T follicular helper cell (primary cell): Measurements from ENCODE around the gene HOXA5.

Source experiments
- DNase-seq: peaks from one replicate; pipeline ENCODE4 v3.0.0-alpha.2; 2020; ENCODE audit warnings: low read depth
- total RNA-seq, 2 experiments: gene quantifications; one replicate each; lab custom pipeline; 2026; lab: John Stamatoyannopoulos, UW

The HOXA5 gene
- 0 reads per million in 2 experiments for total RNA-seq

DNA sequence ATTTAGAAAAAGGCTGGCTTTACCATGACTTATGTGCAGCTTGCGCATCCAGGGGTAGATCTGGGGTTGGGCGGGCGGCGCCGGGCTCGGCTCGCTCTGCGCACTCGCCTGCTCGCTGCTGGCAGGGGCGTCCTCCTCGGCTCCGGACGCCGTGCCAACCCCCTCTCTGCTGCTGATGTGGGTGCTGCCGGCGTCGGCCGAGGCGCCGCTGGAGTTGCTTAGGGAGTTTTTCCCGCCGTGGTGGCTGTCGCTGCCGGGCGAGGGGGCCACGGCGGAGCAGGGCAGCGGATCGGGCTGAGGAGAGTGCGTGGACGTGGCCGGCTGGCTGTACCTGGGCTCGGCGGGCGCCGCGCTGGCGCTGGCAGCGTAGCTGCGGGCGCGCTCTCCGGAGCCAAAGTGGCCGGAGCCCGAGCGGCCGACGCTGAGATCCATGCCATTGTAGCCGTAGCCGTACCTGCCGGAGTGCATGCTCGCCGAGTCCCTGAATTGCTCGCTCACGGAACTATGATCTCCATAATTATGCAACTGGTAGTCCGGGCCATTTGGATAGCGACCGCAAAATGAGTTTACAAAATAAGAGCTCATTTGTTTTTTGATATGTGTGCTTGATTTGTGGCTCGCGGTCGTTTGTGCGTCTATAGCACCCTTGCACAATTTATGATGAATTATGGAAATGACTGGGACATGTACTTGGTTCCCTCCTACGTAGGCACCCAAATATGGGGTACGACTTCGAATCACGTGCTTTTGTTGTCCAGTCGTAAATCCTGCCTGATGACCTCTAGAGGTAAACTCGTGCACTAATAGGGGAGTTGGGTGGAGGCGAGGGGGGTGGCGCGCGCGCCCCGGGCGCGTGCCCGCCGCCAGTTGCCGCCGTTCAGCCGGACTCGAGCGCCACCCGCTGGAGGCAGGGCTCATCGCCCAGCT is at the start of gene HOXA5:
TSS of gene HOXA5 (minus strand) at position 659 of the 927 bp plus-strand sequence. CDS start at position 585, 74 bp downstream.
- DNase-seq = no peak

DNA sequence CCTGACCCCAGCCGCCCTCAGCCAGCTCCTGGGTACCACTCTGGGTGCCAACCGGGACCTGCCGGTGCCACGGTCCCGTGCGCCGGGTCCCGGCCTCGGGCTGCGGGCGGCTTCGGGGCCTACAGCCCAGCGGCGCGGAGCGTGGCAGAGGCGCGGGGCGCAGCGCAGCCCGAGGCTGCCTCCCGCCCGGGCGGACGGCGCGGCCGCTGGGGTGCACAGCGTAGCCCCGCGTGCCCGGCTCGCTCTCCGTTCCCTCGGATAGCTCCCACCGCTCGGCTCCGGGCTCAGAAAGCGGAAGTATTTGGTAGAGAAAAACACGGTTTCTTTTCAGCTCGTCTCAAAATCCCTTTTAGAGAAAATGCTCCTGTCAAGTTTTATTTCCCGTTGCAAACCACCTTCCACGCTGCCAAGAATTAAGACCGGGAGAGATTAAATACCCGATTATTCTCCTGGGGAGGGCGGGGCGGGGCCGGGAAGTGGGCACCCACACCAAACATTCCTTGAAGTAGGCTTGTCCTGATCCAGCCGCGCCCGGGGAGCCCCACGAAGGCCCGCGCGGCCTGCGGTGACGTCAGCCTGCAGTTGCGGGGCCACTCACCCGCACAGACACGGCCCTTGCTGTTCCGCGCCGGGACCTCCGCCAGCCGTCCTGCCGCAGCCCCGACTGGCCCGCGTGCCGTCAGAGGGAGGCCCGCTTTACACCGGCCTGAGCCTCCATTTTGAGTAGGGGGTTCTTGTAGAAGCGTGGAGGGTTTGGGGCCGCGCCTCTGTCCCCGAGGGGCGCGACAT is 49.3 kb upstream of the HOXA5 start:
- DNase-seq = no peak

DNA sequence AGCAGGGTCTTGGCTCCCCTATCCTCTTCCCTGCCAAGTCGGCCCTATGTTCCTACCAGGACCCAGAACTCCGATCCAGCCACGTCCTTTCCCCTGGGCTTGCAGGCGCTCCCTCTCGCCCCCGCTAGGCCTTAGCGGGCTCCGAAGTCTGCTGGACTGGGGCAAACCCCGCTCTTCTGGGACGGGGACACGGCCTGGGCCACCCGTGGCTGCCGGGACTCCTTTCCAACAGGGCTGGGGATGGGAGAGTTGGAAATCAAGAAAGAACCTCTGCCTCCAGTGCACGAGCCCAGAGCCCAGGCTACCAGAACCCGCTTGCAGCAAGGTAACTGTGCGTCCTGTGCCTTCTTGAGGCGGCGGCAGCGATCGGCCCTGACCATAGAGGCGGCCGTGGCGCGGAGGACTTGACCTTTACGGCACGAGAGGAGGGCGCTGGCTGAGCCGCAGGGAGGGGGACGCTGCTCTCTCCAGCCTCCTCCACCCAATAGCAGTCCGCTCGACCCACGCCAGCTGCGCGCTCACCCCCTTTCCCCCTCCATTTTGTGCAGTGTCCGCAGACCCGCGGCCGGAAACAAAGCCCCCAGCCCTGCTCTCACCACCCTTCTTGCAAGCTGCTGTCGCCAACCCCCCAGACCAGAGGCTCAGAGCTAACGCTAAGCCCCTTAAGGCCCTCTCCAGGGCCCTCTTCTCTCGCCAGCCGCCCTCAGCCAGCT is 48.5 kb upstream of the HOXA5 start:
- no peak for DNase-seq

DNA sequence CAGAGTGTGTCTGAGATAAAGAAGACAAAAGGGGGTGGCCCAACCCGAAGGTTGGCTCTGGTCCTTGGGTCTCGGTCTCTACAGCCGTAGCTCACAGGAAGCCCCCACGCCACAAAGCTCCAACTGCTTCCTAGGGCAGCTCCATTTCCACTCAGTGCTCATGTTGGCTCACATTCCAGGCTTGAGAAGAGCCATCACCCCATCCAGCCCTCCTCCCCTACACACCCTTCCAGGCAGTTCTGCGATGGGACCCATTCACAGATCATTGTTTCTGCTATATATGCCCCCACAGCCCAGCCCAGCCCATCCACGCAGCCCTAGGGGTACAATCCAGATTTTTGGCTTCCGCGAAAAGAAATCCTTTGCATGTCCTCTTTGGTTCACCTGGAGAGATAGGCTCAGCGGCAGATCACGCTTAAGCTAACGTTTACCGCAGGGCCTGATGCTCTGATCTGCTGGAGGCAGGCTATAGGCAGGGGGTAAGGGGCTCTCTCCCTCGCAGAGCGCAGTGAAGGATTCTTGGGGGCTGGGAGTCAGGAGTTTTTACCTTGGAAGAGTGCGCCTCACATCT is 47.8 kb upstream of the HOXA5 start:
- no peak for DNase-seq

DNA sequence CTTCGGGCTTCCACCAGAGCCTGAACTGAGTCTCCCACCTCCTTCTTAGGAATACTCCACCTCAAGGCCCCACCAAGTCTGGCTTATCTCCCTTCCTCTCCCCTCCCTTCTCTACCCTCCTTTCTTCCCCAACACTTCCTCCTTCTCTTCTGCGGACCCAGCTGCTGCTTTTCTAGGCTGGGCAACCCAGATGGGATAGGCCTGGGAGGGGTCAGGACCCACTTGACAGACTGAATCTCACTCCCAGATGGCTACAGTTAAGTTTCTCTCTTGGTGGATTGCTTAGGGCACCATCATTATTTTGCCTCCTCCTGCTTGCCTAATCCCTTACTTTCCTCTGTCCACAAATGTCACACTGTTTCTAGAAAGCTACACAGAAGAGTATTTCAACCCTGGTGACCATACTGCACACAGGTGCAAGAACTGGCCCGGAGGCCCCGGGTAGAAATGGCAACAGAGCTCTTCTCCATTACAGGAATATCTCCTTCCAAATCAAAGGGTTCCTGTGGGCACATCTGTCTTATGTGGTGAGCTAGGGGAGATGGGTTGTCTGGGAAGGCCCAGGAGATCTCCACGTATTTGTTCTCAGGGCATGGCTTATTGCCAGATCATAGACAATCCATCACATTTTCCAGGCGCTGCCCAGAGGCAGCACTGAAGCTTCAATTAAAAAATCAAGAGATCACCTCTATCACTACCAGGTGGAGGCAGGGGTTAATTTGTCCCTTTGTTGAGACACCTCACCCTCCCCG is 46.7 kb upstream of the HOXA5 start:
- DNase-seq = no peak

DNA sequence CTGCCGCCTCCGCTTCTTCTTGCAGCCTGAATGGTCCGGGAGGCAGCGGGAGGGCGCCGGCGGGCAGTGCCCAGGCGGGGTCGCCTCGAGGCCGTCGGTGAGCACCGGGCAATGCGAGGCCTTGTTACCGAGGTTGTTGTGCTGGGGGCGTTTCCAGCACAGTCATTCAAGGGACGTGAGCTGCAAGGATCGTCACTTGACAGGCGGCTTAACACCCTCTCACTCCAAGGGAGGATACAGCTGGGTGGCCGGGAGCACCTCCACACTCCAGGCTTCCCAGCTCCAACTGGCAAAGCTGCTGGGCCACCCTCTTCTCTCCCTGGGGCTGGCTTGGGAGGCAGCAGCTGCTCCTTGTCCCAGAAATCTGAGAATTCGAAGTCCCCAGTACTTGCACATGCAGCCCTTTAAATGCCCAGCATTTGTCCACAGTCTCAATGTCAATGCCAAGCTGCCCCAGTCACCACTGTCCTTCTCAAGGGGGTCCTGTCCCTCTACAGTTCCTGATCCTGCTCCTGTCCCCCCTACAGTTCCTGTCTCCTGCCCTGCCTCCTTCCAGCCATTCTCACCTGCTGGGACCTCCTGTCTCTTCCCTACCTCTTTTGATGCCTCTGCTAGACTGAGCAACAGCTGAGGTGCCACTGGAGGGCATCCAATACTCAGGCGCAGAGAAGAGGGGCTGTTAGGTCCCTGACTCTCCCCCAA is 46.0 kb upstream of the HOXA5 start:
- no peak for DNase-seq

DNA sequence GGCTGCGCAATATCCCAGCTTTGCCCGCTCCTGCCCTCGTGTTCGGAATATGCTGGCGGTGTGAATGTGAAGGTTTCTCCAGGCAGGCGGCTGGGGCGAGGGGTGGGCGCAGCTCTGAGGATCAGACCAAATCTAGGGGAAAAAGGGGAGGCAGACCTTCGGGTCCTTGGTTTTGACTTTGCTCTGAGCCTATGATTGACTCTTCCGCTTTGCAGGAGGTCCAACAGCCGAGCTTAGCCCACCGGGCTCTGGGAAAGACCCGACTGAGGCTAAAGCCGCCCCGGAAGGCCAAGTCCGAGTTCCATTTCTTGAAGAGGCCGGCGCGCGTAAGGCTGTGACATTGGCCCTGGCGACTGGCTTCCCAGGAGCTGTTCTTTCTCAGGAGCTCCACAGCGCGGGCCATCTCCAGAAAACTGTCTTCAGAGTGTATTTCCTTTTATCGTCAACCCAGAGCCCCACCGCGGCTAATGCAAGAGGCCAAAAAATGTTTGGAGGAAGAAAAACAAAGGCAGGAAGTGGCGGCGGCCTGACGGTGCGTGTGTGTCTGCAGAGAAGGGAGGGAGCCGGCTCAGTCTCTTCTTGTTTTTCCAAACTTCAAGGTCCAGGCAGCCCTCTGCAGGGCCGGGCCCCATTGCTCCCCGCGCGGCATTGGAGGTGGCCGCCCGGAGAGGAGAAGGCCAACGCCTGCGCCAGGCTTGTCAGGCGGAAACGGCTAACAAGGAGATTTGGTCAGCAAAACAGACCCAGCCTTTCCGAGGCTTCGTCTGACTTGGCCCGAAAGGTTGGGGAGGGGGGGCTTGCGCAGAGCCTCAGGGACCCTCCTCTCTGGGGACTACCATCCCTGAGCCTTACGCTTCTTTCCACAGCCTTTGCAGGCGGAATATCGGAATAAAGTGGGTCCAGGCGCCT is 45.2 kb upstream of the HOXA5 start:
- no peak for DNase-seq

DNA sequence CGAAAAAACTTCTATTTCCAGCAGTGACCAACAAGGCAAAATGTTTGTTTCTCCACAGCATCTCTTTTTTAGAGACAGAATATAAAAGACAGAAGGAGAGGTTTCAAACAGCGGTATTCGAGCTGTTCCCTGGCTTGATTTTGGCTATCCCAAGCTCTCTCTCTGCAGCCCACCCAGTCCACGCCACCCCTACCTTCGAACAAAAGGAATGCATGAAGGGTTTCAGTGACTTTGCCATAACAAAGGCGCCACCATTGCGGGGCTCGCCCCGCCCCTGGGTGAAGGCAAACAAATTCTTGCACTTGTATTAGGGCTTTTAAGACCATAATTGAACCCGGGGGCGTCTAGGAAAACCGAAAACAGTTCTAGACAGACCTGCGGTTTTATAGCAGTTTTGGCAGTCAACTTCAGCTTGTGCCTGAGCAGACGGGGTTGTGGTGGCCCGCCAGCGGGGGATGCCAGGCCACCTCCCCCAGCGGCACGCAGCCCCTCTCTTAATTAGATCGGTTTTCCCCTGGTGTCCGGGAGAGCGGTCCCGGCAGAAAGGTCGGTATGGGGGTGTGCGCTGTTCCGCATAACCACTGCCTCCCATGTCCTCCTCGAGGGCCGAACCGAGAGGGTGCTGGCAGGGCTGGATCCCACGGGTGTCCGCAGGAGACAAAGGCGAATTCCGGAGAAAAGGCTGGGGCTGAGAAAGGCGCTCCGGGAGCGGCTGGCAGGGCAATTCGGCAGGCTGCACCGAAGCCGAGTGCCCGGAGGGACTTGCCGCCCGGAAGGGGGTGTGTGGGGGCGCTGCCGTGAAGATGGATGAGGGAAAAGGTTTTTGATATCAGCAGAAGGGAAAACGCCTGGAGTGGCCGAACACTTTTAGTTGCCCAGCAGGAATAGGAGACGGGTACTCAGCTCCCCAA is 44.2 kb upstream of the HOXA5 start:
- DNase-seq = no peak

DNA sequence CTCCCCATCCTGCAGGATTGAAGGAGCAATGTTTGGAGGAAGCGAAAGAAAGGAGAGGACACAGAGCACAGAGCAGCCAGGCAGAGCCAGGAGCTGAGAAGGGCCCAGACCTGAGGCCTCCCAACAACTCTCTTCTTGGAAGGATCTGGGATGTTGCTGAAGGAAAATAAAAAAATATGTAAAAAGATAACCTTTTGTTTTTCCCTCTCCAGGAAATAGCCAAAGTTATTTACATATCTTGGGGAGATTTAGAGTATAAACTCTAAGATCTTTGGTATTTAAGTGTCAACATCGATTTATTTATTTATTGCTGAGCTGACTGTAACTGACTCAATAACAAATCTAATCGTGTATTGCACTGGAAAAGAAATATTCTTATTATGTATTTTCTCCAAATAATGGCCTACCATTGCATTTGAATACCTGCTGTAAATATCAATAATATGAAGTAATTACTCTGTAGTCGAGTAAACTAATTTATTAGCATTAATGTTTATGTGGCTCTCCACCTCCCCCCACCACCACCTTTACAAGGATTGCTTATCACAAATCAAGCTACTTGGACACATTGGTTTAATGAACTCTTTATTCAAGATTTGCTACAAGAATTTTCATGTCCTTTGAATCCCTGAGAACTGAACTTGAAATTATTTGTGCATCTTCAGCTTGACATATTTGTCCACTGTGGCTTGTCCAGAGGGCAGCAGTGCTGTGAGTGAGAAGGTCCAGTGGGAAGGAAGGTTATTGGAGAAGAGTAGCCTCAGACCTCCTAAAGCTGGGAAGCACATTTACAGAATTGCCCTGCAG is 43.4 kb upstream of the HOXA5 start:
- no peak for DNase-seq

DNA sequence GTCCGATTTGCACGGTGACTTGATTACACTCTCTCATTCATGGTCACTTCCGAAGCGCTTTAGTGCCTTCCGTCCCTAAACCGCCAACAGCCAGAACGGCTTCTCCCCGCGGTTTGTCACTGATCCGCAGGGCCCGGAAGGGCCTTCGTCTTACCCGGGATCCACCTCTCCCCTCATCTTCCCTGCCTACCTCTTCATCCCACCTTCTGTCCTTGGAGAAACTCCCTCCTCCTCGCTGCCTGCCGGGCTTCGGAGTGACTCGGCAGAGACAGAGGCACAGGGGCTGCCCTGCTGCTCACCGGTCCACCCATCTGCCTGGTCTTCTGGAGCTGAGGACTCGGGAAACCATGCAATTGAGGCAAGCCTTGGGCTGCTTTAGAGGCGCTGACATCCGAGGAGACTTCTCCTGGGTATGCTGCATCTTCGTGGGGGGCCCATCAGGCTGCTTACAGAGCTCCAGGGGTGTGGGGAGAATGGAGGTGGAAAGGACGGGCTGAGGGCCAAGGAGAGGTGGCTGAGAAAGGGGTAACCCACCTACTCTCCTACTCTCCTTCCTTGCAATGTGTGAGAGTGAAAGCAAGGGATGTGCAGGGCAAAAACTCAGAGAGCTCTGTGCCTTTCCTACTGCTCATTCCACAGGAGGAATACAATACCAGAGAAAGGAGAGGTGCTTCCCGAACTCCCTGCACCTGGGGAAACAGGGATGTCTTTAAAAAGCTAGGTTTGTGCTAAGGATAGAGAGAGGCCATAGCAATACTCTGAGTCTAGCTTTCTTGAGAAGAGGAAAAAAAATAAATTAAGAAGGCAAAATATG is 42.6 kb upstream of the HOXA5 start:
- DNase-seq = no peak

DNA sequence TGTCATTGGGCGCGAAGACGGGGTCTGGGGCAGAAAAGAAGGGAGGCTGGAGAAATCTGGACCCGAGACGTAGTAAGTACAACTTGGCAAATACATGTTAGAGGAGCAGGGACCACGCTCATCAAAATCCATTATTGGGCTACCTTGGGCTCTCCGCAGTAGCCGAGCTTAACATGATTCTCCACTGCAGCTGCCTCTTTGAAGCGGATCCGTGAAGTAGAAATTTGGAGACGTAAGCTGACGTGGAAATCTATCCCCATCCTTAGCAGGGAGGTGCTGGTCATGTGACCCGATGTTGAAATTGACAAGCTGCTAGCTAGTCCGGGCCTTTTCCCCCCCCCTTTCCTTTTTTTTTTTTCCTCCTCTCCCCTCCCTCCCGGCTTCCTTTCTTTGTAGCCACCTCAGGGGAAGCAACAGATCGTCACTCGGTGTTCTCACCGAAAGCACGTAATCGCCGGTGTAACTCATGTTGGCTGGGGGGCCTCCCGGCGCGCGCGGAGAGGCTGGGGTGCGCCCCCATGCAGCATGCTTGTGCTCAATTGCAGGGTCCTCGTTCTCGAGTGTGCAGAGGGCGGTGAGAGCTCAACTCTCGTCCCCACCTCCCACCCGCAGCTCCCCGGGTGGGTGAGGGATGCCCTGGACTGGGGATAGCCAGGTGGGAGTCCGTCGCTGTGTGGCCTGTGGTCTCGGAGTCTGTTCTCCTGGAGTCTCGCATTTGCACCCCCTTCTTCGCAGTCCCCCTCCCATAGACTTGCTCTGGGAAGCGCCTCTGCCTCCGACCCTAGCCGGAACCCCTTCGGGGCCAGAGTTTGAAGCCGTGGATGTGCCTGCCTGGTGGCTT is 41.8 kb upstream of the HOXA5 start, which contains the start of gene HOXA11:
TSS of gene HOXA11 (minus strand) at position 220 of the 841 bp plus-strand sequence. CDS start at position 132, 88 bp downstream.
- DNase-seq = no peak

DNA sequence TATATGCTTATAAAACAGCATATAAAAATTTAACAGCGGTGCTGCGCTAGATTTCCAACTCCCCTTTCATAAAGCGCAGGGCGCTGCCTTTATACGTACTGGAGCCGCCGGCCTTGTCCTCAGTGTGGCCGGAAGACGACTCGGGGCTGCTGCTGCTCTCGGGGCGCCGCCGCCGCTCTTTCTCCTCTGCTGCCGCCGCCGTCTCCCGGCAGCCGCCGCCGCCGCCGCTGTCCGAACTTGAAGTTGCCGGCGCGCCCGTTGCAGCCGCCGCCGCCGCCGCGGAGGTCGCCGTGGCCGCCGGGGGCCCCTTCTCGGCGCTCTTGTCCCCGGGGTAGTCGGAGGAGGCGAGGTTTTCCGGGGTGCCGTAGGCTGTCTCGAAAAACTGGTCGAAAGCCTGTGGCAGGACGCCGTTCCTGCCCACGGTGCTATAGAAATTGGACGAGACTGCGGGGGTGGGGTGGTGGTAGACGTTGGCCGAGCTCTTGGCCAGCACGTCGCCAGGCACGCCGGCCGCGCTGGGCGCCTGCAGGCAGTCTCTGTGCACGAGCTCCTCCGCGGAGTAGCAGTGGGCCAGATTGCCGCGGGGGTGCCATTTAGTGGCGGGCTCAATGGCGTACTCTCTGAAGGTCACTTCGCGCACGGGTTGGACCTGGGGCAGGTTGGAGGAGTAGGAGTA is 41.0 kb upstream of the HOXA5 start:
- no peak for DNase-seq

DNA sequence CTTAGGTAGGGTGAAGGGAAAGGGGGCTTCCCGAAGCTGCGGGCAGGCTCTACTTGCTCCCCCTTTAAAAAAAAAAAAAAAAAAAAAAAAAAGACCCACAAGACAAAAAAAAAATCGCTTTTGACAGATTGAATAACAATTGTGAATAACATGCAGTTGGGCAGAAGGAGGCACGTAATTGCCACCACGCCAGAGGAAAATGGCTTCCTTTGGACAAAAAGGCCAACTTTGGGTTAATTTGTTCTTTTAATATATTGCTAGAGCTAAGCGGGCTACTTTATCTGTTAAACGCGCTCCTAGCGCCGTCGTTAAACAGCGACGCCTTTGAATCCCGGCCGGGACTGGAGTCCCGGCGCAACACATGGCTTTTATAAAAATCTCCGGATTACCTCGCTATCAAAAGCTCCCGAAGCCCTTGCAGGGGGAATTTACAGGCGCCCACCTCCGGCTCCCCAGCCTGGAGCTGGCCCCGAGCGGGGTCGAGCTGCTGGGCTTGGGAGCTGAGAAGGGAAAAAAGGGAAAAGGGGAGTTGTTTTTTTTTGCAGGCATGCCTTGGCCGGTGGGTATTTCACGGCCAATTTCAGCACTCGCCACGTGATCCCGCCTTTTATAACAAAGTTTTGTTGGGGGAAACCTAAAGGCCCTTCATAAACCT is 40.3 kb upstream of the HOXA5 start:
- DNase-seq = no peak
